GM19328 (cell line): Measurements from ENCODE around the gene CNOT8.
"Not testable (repeated sequence)": the region's sequence is repeated elsewhere in the genome, so short reads cannot be mapped to it uniquely, and the experiment has no call there.

Source experiments
- ATAC-seq: cut with Tn5 transposase; IDR thresholded peaks from one replicate; pipeline ENCODE4 v1.9.1; 2021; ENCODE audit warnings: mild to moderate bottlenecking, moderate library complexity; ENCODE audit not compliant: unreplicated experiment

CNOT8 gene

DNA sequence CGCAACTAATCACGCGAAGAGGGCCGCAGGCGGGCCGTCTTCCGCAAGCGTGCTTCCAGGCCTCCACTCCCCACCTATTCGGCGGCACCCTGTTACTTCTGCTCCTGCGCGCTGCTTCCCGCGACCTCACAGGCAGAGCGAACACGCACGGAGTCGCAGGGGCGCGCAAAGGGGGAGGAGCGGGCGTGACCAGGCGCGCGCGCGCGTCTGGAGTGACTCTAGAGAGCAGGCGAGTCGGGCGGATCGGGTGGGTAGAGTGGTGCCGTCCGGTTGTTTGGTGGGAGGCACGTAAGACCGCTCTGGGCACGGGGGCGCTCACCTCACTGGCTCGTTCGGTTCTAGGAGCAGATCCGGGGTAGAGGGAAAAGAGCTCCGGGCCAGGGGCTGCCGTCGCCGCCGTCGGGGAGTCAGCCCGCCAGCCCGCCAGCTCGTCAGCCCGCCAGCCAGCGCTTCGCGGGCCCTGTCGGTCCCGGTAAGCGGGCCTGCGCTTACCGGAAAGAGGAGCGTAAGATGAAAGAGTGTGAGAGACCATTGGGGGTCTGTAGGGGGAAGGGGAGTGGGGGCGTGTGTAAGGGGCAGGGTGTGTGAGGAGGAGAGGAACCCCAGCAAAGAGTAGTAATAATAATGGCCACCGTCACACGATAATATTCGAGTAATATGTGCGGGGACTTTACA, at the start of gene CNOT8:
Gene CNOT8 (plus strand): TSS at position 331 of the 675 bp plus-strand sequence. CDS start 4,652 bp downstream, outside the sequence.
- ATAC-seq = peak; percentile 74

DNA sequence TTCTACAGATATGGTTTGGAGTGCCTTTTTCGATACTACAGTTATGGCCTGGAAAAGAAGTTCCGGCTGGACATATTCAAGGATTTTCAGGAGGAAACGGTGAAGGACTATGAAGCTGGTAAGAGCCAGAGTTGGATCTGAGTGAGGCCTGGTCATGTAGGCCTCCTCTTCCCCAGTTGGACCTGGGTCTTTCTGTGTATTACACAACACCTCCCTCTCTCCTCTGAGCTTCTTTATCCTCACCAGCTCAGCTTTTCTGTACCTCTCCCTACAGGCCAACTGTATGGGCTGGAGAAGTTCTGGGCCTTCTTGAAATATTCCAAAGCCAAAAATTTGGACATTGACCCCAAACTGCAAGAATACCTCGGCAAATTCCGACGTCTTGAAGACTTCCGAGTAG, 47.2 kb upstream of the CNOT8 start:
- ATAC-seq = no peak

DNA sequence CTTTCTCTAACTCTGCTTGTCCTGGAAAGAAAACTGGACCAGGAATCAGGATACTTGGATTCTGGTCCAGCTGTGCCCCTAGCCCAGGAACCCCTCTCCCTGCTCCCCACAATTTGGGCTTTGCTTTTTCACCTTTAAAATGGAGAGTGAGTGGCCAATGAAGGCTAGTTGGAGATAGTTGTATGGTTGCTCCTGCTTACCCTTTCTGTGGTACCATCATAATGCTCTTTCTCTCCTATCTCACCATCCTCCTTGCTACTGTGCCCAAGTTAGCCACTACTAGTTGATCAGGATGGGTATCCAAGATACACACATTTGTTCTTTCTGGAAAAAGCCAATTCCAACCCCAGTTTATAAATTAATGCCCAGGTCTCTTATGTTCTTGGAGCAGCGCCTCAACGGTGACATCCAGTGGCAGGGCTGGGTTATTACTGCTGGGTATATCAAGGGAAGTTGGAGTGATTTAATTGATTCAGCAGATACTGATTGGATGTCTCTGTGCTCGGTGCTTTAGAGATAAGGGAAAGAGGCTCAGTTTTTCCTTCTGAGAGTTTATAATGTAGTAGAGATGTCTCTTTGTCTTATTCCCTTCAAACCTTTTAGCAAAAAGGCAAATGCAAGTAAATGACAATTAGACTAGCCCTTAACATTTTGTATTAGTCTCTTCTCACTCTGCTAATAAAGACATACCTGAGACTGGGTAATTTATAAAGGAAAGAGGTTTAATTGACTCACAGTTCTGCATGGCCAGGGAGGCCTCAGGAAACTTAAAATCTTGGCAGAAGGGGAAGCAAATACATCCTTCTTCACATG, 46.6 kb upstream of the CNOT8 start:
- ATAC-seq = no peak

DNA sequence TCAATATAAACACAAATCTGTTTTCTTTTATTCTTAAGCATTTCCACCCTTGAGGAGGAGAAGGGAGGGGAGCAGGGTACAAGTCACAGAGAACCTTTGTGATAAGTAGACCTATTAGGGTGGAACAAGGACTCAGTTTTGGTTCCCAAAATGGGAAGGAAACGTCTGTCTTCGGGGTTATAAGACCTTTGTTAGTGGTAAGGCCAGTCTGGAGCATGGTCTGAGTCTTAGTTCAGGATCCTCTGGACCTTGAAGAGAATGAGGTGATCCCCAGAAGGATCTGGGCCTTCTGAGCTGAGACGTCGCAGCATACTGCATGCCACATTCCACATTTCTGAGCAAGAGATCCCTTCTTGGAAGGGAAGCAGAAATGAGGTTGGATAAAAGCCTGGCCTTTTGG, 45.3 kb upstream of the CNOT8 start:
- ATAC-seq = no peak

DNA sequence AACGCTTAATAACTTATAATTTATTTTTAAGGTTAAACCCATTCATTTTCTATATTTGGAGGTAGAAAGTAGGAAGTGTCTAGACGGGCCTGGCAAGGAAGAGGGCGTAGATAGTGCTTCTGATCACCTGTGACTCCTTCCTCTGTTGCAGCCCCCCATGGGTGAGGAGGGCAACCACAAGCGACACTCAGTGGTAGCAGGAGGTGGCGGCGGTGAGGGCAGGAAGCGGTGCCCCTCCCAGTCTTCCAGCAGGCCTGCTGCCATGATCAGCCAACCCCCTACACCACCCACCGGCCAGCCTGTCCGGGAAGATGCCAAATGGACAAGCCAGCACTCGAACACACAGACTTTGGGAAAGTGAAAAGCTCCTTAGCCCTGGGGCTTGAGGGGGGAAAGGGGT, 44.7 kb upstream of the CNOT8 start:
- ATAC-seq = no peak

DNA sequence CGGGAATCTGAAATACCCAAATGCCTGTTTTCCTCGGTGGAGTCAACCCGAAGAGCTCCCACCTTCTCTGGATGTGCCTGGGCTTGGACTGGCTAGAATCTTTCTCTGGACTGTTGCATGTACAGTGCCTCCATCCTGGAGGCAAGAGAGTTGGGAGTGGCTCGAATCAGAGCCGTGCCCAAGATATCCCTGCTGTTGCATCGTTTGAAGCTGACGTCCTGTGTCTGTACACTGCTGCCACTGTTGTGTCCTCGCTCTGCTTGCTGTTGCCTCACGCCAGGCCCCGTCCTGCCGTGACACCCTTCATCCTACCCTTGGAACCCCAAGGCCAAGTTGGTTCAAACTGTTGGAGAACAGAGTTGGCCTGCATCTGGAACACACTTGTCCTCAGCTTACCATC, 43.4 kb upstream of the CNOT8 start:
- ATAC-seq = no peak

DNA sequence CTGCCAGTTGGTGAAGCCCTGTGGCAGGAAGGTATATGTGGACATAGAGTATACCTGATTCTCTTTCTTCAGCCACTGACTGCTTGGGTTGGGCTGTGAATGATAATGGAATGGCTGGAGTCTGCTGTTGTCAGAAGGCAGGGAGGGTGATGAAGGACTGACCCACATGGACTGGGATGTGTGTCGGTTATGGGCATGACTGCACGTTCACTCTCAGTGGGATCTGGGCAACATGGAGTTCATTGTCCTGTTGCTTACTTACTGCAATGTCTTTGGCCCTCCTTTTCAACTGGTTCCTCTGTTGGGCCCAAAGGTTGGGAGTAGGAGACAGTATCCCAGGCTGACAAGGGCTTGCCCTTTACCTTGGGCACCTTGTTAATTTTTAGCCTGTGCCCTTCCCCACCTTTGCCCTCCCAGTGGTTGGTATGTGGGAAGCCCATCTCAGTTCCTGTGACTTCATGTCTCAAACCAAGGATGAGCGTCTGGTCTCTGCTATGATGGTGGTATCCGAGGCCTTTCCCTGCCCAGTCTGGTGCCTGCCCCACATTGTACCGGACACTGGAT, 42.7 kb upstream of the CNOT8 start:
- no peak for ATAC-seq

DNA sequence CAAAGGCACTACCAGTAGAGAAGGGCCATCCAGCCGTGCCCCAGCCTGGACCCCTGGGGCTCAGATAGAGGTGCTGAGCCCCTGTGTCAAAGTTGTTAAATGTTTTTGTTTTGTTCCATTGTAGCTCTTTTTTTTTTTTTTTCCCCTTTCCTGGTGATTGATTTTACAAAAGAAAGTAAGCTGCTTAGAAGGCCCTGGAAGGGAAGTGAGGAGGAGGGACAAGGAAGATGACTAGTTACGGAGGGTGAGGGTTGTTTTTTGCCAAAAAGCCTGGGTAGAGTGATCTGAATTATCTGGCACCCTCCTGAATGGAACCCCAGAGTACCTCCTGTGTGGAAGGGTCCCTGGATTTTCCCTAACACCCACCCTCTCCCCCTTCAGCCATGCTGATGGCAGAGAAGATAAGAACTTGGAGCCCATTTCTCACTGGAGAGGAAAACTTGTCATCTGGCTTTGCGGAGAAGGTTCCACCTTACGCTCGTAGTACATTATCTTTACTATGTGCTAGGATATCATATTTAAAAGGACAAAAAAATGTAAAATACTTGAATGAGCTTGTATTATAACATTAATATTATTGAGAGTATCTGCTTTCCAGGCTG, 41.4 kb upstream of the CNOT8 start:
- ATAC-seq = no peak

DNA sequence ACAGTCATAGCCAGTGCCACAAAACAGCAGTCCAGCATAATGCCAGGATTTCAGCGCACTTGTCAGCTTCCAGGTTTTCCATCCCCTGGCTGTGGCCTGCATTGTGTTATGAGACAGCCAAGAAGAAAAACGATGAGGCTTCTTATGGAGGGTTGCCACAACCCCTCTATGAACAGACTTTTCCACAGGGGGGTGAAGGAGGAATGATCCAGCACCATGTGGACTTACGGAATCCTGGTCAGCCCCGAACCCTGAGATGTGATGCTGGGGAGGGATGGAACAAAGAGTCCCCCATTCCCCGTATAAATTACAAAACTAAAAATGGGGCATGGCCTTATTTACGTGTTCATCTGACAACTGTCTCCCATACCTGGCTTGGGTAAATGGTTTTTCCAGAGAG, 40.6 kb upstream of the CNOT8 start:
- ATAC-seq = no peak

DNA sequence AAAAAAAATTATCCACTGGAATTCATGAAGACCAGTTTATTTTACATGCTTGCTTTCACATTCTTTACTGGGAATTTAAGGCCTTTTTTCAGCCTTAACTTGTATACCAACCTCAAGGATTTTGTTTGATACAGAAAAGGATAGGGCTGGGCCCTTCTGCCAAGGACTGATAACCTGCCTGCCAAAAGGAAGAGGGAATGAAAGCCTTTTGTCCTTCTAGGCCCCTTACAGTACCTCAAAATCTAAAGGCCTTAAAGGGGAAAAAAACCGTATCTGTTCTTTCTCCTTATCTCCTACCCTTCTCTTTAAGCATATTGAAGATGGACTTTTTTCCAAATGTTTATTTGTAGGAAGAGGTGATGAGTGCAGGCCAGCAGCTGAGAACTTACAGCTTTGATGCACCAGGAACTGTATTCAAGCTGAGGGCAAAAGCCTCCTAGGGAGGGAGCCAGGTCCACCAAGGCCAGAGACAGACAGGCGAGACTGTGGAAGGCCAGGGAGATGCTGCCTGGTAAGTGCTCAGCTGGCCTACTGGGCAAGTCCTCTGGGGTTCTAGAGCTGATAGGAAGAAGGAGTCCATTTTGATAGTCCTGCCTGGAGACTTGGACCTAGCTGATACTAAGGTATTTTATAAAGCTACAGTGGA, 39.8 kb upstream of the CNOT8 start:
- no peak for ATAC-seq

DNA sequence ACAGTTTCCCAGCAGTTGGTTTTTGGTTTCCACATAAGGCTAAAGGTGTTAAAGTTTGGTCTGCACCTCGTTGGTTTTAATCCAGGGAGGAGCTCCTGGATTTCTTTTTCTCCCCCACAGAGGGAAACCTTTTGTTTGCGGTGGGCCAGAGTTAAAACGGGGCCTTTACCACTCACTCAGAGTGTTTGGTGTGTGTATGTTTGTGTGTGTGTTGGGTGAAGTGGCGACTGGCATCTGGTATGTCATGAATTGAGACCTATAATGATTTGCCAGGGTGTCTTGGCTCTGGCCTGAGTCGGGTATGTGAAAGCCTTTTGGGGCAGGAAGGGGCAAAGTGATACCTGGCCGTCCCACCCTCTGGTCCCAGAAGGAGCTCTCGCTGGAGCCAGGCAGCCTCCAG, 38.9 kb upstream of the CNOT8 start:
- no peak for ATAC-seq

DNA sequence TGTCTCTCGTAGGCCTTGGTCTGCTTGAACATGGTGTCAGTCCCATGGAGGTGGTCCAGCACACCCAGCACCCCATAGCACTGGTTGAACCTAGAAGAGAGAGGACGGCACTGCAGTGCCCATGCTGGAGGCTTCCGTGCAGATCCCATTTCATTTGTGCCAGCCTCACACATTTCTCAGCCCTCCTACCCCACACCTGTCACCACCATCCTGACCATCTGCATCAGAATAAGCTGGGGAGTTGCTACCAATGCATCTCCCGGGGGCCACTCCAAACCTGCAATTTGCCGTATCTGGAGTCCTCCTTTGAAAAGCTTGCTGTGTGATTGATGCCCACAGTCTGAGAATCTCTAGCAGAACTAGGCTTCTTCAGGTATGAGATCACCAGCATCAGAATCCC, 38.0 kb upstream of the CNOT8 start:
- no peak for ATAC-seq

DNA sequence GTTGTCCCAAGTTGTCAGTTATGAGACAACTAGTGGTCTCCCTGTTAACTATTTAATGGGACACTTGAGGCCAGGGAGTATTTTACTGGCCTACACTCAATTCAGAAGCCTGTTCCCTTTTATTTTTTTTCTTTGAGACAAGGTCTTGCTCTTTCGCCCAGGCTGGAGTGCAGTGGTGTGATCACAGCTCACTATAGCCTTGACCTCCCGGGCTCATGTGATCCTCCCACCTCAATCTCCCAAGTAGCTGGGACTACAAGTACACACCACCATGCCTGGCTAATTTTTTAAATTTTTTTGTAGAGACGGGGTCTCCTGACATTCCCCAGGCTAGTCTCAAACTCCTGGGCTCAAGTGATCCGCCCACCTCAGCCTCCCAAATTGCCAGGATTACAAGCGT, 35.5 kb upstream of the CNOT8 start:
- not testable (repeated sequence) for ATAC-seq

DNA sequence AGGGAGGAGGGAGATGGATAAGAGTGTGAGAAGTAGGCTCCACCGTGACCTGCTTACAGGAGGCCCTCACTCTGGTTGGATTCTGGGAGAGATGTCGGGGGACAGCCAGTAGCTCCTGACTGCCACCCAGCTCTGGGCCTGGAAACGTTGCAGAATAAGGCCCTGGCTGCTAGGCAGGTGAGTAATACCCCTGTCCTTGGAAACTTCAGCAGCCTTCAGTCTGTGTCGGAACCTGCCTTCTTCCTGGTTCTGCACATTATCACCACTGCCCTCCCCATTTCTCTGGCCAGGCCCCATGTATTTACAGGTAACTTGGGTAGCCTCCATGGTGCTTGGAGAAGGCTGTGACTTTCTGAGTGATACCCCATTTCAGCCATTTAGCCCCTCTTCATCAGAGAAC, 34.8 kb upstream of the CNOT8 start:
- ATAC-seq = no peak

DNA sequence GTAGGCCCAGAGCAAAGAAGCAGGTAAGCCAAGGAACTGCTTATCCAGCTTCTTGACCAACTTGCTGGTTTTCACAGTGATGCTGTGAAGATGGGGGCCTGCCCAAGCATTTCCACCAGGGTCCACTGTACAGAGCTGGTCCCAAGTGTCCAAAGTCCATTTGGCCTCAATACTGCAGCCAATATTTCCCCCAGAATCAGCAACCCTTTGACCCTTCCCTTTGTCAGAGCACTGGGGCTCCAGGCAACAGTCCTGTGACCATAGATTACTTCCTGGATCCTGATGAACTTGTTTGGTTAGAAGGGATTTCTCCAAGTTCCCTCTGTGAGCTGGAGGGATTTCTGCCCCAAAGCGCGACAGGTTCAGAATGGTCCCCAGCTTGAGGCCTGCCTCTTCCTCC, 34.4 kb upstream of the CNOT8 start:
- no peak for ATAC-seq

DNA sequence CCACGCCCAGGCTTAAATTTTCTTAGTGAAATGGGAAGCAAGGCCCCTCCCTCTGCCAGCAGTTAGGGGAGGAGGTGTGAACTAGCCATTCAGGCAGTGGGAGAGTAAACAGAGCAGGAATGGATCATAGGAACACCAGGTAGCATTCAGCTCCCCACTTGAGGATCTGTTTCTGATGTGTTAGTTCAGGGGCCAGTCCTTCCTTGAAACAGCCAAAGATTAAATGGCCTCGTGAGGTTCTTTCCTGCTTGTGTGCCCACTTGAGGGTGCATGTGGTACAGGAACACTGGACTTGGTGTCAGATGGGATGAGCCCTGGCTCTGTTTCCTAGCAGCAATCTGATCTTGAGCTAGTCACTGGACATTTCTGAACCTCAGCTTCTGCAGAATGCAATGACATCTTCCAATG, 29.2 kb upstream of the CNOT8 start:
- no peak for ATAC-seq

DNA sequence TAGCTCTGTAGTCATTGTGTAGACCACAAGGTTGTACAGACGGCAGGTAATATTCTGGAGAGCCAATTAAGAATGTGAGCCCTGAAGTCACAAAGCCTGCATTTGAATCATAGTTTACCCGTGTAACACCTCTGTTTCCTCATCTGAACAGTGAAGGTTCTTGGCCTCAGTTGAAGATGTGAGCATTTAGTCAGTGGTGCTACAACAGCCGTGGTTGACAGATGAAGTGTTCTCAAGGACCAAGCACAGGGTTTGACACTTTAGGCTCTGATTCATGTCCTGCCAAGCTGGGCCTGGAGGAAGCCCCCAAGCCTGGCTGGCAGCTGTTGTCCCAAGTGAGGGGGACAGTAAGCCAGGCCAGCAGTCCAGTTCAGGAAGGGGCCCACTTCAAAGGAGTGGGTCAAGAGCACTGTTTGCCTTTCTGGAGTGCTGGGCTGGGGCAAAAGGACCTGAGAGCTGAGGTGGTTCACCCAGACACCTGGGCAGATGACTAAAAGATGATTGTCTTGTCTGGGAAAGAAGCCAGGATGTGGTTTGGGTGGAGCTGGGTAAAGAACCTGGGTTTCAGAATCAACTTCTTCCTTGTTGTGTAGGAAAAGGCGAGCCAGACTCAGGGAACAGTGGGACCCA, 28.7 kb upstream of the CNOT8 start:
- ATAC-seq = no peak

DNA sequence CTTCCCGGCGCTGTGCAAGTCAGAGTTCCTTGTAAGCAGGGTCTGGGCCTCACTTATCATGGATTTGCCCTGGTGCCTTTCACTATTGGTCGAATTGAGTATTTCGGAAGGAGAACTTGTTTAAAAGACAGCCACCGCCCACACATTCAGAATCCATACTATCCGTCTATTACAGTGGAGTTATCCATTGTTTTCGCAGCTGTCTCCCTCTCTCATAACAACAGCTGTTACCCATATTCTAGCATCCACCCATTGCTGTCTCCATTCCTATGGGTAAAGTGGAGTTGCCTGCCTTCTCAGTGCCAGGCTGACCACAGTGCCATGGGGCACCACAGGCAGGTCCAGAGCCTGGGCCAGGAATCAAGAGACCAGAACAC, 28.2 kb upstream of the CNOT8 start:
- no peak for ATAC-seq

DNA sequence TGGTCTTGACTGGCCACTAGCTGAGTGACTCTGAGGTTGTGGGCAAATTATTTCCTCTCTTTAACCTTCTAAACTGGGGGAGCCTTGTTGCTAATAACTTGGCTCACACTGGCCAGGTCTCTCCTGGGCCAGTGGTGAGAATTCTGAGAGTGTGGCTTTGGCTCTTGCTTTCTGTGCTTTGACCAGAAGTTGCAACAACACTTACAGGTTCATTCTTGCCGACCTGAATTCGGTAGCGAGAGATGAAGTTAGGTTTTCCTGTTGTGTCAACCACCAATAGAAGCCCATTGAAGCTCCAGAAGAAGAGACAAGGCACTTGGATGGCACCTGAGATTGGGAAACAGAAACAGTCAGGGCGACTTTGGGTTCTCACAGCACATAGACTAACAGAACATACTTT, 27.8 kb upstream of the CNOT8 start:
- no peak for ATAC-seq

DNA sequence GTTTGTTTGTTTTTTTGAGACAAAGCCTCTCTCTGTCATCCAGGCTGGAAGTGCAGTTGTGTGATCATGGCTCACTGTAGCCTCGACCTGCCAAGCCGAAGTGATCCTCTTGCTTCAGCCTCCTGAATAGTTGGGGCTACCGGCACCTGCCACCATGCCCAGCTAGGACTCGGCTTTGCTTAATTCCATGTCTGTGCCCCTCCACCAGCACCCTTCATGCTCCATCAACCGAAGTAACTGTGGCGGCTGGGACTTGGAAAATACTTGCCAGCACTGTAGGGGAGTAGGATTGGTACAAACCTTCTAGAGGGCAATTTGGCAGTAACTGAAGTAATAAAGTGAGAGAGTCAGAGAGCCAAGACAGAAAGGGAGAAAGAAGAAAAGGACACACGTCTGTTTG, 27.0 kb upstream of the CNOT8 start:
- no peak for ATAC-seq

DNA sequence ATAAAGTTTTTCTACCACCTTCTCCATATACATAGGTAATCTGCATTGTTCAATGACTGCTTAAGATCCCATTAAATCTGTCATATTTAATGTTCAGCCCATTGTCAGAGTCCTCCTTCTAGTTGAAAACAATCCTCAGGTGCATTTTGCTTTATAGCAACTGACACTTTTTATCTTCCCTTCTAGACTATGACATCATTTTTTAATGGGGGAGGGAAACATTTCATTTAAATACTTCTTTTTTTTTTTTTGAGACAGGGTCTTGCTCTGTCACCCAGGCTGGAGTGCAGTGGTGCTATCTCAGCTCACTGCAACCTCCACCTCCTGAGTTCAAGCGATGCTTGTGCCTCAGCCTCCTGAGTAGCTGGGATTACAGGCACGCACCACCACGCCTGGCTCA, 25.6 kb upstream of the CNOT8 start:
- ATAC-seq = not testable (repeated sequence)
